Measurements from ENCODE around the gene GPR17. TPM values are rescaled to one million over a fixed set of nuclear protein-coding genes. Genes with fewer than 3 reads are reported as not detected.

GPR17 gene
- total RNA-seq, 1 donor from 2014 or later, result not detected

DNA sequence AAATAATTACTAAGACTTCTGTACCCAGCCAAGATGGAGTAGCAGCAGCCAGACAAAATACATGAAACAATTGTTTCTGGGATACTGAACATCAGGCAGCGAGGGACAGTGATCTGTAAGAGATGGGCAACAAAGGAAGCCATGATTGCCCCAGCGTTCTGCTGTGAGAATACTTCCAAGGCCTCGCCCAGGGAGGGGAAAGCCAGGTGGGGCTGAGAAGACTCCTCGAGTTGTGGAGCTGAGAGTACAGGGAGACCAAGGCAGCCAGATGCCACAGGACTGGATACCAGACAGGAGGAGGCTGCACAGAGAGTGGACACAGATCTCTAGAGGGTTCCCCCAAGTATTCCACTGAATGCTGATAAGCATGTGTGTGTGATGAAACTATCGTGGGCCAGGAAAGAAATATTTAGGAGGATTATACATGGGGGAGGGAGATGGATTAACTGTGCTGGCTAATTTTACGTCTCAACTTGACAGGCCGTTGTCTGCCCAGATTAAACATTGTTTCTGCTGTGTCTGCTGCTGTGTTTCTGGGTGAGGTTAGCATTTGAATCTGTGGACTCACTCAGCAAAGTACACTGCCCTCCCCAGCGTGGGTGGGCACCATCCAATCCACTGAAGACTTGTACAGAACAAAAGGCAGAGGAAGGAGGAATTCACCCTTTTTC is 39.6 kb downstream of the GPR17 start:
- no peak for DNase-seq (ENCODE audit: low read depth)

DNA sequence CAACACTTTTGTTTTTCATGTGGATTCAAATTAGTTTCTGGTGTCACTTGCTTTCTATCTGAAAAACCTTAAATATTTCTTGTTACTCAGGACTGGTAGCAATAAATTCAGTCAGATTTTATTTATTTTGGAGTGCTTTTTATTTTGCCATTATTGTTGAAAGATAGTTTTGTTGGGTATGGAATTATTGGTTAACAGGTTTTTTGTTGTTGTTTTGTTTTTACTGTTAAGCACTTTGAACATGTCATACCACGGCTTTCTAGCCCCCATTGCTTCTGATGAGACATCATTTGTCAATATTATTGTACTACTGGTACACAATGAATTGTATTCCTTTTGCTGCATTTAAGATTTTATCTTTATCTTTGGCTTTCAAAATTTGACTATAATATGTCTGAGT is 42.5 kb downstream of the GPR17 start:
- DNase-seq (ENCODE audit: low read depth), result no peak

DNA sequence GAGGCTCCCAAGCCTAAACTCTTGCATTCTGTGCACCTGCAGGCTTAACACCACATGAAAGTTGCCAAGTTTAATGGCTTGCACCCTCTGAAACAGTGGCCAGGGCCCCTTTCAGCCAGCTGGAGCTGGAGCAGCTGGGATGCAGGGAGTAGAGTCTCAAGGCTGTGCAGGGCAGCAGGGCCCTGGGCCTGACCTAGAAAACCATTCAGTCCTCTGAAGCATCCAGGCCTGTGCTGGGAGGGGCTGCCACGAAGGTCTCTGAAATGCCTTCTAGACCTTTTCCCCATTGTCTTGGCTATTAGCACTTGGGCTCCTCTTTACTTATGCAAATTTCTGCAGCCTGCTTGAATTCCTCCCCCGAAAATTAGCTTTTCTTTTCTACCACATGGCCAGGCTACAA is 44.7 kb downstream of the GPR17 start:
- DNase-seq (ENCODE audit: low read depth), result no peak

DNA sequence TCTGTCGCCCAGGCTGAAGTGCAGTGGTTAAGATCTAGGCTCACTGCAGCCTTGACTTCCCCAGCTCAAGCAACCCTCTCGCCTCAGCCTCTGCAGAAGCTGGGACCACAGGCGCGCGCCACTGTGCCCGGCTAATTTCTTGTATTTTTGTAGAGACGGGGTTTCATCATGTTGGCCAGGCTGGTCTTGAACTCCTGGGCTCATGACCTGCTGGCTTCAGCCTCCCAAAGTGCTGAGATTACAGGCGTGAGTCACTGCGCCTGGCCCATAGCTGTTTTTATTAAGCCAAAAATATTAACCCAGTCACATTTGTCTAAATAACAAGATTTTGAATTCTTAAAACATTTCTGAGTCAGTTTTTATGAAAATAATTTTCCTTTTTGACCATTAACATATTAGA is 49.0 kb downstream of the GPR17 start:
- no peak for DNase-seq (ENCODE audit: low read depth)

- DNase-seq (ENCODE audit: low read depth), result peak; percentile 22
These were observed 49.8 kb downstream of the GPR17 start for GRCh38 chr2:127695491-127696472.

GRCh38 chr2:127697482-127698180 is 51.7 kb downstream of the GPR17 start:
- DNase-seq (ENCODE audit: low read depth), result no peak

- DNase-seq (ENCODE audit: low read depth), result no peak
These were observed 52.8 kb downstream of the GPR17 start for GRCh38 chr2:127698553-127699355.

DNA sequence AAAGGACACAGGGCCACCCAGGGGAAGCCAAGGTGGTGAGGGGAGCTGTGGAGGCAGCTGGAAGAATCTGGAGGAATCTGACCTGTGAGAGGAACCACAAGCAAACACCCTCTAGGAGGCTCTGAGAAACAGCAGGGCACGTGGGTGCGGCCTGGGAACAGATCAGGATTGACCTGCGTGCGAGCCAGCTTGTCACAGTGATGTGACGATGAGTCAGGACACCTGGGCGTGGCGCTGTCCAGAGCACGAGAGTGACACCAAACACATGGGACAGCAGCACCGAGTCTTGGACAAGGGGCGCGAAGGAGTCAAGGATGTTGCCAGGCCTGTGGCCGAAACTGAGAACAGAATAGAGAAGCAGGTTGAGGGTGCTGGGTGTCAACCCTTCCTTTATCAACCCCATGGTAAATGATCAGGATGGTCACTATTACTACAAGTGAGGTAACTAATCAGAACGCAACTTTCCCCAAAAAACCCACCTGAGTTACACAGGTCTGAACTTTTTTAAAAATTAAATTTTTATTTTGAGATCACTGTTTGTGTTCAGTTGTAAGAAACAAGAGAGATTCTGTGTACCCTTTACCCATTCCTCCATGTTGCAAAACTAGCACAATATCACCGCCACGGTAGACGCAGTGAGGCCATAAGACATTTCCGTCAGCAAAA is 54.7 kb downstream of the GPR17 start:
- peak; percentile 23 for DNase-seq (ENCODE audit: low read depth)

DNA sequence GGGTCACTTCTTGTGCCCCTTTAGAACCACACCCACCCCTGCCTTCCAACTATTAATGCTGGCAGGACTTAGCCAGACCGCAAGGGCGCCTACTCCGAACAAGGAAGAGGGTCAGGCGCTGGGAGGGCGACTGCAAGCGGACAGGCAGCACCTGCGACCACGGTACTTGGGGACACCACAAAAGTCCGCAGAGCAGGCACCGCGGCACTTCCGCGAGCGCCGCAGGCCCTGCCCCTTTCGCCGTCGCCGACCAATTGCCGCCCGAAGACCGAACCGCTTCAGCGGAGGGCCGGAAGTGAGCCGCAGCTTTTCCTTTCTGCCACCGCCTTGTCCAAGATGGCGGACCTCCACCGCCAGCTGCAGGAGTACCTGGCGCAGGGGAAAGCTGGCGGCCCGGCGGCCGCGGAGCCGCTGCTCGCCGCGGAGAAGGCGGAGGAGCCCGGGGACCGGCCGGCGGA is 55.3 kb downstream of the GPR17 start, which contains the start of gene SFT2D3:
Gene SFT2D3, plus strand, starts transcription at position 305 of the 458 bp plus-strand sequence. Its CDS starts 32 bp downstream, at position 337.
- peak; percentile 79 for DNase-seq (ENCODE audit: low read depth)

DNA sequence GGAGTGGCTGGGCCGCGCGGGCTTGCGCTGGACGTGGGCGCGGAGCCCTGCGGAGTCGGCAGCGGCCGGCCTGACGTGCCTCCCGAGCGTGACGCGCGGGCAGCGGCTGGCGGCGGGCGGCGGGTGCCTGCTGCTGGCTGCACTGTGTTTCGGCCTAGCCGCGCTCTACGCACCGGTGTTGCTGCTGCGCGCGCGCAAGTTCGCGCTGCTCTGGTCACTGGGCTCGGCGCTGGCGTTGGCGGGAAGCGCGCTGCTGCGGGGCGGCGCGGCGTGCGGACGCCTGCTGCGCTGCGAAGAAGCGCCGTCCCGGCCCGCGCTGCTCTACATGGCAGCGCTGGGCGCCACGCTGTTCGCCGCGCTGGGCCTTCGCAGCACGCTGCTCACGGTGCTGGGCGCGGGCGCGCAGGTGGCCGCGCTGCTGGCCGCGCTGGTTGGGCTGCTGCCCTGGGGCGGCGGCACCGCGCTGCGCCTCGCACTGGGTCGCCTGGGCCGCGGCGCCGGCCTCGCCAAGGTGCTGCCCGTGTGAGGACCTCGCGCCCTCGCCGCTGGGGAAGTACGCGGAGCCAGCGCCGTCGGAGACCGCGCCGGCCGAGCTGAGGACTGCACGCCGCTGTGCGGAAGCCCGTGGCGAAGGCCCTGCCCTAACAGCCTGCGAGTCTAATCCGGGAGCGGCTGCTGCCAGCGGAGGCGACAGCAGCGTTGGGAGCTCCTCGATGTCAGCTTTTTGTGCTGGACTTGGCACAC is 55.9 kb downstream of the GPR17 start:
- DNase-seq (ENCODE audit: low read depth), result peak; percentile 41

Other genes with a start within 250 kb of the GPR17 start
- 0.25 TPM in 1 of 2 replicates, not detected in the other for gene PROC, start 227.7 kb upstream of the GPR17 start, total RNA-seq
- gene IWS1, start 119.7 kb upstream of the GPR17 start, total RNA-seq, result 46.5 and 71.3 TPM in 2 replicates
- 0.17 and 0.25 TPM in 2 replicates for gene MYO7B, start 110.5 kb upstream of the GPR17 start, total RNA-seq
- gene LIMS2, start 29.4 kb downstream of the GPR17 start, total RNA-seq, result 0.87 and 3.7 TPM in 2 replicates
- 5.4 and 9.2 TPM in 2 replicates for gene SFT2D3, start 55.3 kb downstream of the GPR17 start, total RNA-seq
- 20.7 and 60.7 TPM in 2 replicates for gene WDR33, start 165.0 kb downstream of the GPR17 start, total RNA-seq
- 16.8 and 32.1 TPM in 2 replicates for gene POLR2D, start 212.0 kb downstream of the GPR17 start, total RNA-seq
- 21.0 and 27.6 TPM in 2 replicates for gene AMMECR1L, start 239.8 kb downstream of the GPR17 start, total RNA-seq